A549 treated with CORT108297 at 1 μM for 4 hours (cell line): ENCODE measurements around the gene CPED1. TPM values are rescaled to one million over a fixed set of nuclear protein-coding genes. Genes with fewer than 3 reads are reported as not detected.

ENCODE experiments used
- total RNA-seq: library from RNA; stranded (reverse); fragments of 200-300 nt; extraction: Qiagen RNA extraction; gene quantifications from 5 replicates; pipeline ENCODE4 v1.2.3, GENCODE V29; 2022

Gene CPED1
- total RNA-seq: 0.08 to 0.15 TPM in 2 of 5 replicates, not detected in the others

DNA sequence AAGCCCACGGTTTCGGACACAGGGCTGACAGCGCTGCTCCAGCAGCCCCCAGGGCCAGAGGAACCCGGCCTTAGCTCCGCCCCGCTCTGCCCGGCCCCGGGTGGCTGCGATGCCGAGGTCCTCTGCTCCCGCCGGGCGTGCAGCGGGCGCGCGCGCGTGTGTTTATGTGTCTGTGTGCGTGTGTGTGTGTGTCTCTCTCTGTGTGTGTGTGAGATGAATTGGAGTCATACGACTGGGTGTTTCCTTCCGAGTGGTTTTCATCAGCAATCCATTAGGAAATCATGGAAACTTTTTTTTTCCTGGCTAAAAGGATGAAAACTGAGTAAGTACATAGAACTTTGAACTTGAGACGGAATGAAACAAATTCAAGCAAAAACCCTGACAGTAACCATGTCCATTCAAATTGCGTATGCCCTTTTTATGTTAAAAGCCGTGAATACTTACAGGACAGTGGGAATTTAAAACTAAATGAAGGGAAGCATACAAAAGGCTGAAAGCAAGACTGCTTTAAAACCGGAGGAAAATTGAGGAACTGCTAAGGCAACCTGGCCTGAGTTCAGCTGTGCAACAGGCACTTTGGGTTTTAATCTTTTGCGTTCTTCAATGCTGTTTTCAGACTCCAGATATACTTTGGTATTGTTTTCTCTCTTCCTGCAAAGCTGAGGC is at the start of gene CPED1:
CPED1 (plus strand) TSS at position 121 of the 666 bp plus-strand sequence. CDS start 911 bp downstream, outside the sequence.

DNA sequence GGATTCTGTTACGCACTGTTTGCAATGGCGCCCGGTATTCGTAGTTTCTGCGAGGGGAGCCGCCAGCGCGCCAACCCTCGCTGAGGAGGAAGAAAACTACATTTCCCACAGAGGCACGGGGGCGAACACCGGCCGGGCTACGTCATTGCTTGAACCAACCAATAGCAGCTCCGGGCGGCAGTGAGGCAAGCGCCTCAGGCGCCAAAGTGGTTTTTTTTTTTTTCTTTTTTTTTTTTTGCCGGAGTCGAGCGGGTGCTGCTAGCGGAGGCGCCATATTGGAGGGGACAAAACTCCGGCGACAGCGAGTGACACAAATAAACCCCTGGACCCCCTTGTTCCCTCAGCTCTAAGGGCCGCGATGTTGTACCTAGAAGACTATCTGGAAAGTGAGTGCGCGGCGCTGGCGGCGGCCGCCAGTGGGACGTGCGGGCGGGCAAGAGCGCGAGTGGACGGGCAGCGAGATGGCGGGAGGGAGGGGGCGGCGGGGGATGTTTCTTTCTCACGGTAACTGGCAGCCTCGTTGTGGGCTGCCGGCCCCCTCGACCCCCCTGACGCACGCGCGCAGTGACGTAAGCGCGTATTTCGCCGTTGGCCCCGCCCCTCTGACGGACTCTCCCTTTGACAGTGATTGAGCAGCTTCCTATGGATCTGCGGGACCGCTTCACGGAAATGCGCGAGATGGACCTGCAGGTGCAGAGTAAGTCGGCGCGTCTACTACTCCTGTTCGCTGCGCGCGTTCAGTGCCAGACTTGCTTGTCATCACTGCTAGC is 37.8 kb upstream of the CPED1 start, which contains the start of gene ING3:
ING3 (plus strand) TSS at position 239 of the 770 bp plus-strand sequence; CDS start at position 359, 120 bp downstream.

DNA sequence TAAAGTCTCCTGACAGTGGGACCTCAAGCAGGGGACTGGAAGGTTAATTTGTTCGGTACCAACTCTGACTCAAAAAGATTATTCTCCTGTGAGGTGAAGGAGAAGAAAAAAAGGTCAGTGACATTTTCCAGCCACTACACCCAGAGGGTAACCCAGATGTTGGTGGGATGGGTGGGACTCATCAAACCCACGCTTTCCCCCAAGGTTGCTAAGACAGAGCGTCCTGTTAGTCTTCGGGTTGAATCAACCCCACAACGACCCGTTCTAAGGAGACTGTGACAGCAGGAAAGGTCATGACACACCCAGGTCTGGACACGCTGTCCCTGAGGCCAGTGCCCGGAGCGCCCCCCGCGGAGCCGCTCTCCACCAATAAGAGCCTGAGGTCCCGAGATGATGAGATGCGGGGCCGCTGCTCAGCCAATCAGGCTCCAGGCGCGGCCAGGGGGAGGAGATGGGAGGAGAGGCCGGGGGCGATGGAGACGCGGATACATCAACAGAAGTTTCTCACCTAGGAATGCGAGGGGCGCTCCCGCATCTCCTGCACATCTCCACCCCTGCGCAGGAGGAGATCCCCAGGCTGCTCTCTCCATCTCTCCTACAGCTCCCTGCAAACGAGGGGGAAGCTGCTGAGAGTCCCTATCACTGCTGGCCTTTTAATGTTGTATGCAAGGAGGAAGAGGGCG is 340.1 kb downstream of the CPED1 start, which contains the start of gene WNT16:
WNT16 (plus strand) TSS at position 493 of the 683 bp plus-strand sequence. CDS start 293 bp downstream, outside the sequence.

Other genes with a start within 250 kb of the CPED1 start
- gene TSPAN12, start 130.6 kb upstream of the CPED1 start, total RNA-seq: 0.46 to 1.0 TPM (median 0.67 TPM) in 5 replicates
- 4.9 to 6.1 TPM (median 5.2 TPM) in 5 replicates for gene ING3, start 37.9 kb upstream of the CPED1 start, total RNA-seq